Mesenchymal stem cell (in vitro differentiated cells and primary cell): ENCODE measurements around the gene RYR2.

Experiments
- DNase-seq: peaks from one replicate; pipeline ENCODE4 v3.0.0-alpha.2; 2013
- H2AFZ ChIP-seq: one replicate; pipeline ENCODE4 v1.6.1; 2013; ENCODE audit warnings: low read depth, mild to moderate bottlenecking, control low read depth, inconsistent platforms, low read length, moderate library complexity
- H2AK5ac ChIP-seq: 2 replicates; pipeline ENCODE4 v1.6.1; 2013; ENCODE audit warnings: low read length, moderate library complexity, mild to moderate bottlenecking, inconsistent platforms; ENCODE audit not compliant: severe bottlenecking
- H2BK120ac ChIP-seq: one replicate; pipeline ENCODE4 v1.6.1; 2013; ENCODE audit warnings: low read depth, mild to moderate bottlenecking, inconsistent platforms, low read length, moderate library complexity
- H2BK12ac ChIP-seq, 2 experiments: one replicate each; pipeline ENCODE4 v1.6.1; 2013; ENCODE audit warnings: inconsistent platforms in 2 of 2, low read length in 2 of 2, mild to moderate bottlenecking in 2 of 2, moderate library complexity in 2 of 2, control low read depth in 1 of 2
- H2BK15ac ChIP-seq: one replicate; pipeline ENCODE4 v1.6.1; 2013; ENCODE audit warnings: mild to moderate bottlenecking, low read depth, inconsistent platforms; ENCODE audit not compliant: poor library complexity, severe bottlenecking
- H2BK5ac ChIP-seq: 2 replicates; pipeline ENCODE4 v1.6.1; 2013; ENCODE audit warnings: low read depth, mild to moderate bottlenecking, low read length, control low read depth, inconsistent platforms; ENCODE audit not compliant: poor library complexity, severe bottlenecking
- H3K14ac ChIP-seq, 2 experiments: one replicate each; pipeline ENCODE4 v1.6.1; 2013; ENCODE audit warnings: inconsistent platforms in 2 of 2, low read length in 2 of 2, control low read depth in 1 of 2, mild to moderate bottlenecking in 1 of 2, moderate library complexity in 1 of 2
- H3K18ac ChIP-seq, 2 experiments: one replicate each; pipeline ENCODE4 v1.6.1; 2013; ENCODE audit warnings: inconsistent platforms in 2 of 2, low read length in 2 of 2, control low read depth in 1 of 2, low read depth in 1 of 2, mild to moderate bottlenecking in 1 of 2
- H3K23ac ChIP-seq, 2 experiments: one replicate each; pipeline ENCODE4 v1.6.1; 2013; ENCODE audit warnings: inconsistent platforms in 2 of 2, low read length in 2 of 2, mild to moderate bottlenecking in 2 of 2, moderate library complexity in 2 of 2, control low read depth in 1 of 2
- H3K27ac ChIP-seq: 2 replicates; pipeline ENCODE4 v1.5.1; 2013; ENCODE audit warnings: mild to moderate bottlenecking, moderate library complexity, low read length, control low read depth, inconsistent platforms; ENCODE audit not compliant: poor library complexity, severe bottlenecking
- H3K27me3 ChIP-seq, 2 experiments: 2 replicates each; pipeline versions ENCODE4 v1.6.1 to v1.7.0; 2013; ENCODE audit warnings: low read length in 2 of 2, mild to moderate bottlenecking in 2 of 2, moderate library complexity in 2 of 2, control low read depth in 1 of 2, inconsistent platforms in 1 of 2; ENCODE audit not compliant: control insufficient read depth in 1 of 2, insufficient read depth in 1 of 2
- H3K36me3 ChIP-seq, 2 experiments: 2 replicates each; pipeline versions ENCODE4 v1.6.1 to v1.7.0; 2013; ENCODE audit warnings: low read length in 2 of 2, control low read depth in 1 of 2, inconsistent platforms in 1 of 2, low read depth in 1 of 2, mild to moderate bottlenecking in 1 of 2; ENCODE audit not compliant: insufficient read depth in 2 of 2, control insufficient read depth in 1 of 2
- H3K4ac ChIP-seq, 2 experiments: one replicate each; pipeline ENCODE4 v1.6.1; 2013; ENCODE audit warnings: inconsistent platforms in 2 of 2, low read length in 2 of 2, mild to moderate bottlenecking in 2 of 2, moderate library complexity in 2 of 2, control low read depth in 1 of 2, low read depth in 1 of 2
- H3K4me1 ChIP-seq: 2 replicates; pipeline ENCODE4 v1.6.1; 2013; ENCODE audit warnings: low read depth, low read length, control low read depth; ENCODE audit not compliant: control insufficient read depth, insufficient read depth
- H3K4me2 ChIP-seq: 2 replicates; pipeline ENCODE4 v1.6.1; 2013; ENCODE audit warnings: low read length, mild to moderate bottlenecking, inconsistent platforms; ENCODE audit not compliant: poor library complexity, severe bottlenecking
- H3K4me3 ChIP-seq, 2 experiments: 2 replicates each; pipeline versions ENCODE4 v1.5.1 to v1.7.0; 2013; ENCODE audit warnings: low read length in 2 of 2, mild to moderate bottlenecking in 2 of 2, control low read depth in 1 of 2, low read depth in 1 of 2; ENCODE audit not compliant: insufficient read depth in 1 of 2
- H3K79me1 ChIP-seq: replicated peaks from 2 replicates; pipeline ENCODE4 v1.6.1; 2013; ENCODE audit warnings: mild to moderate bottlenecking, control low read depth, low read length, inconsistent platforms; ENCODE audit not compliant: poor library complexity, severe bottlenecking
- H3K9ac ChIP-seq: 2 replicates; pipeline ENCODE4 v1.7.0; 2013; ENCODE audit warnings: mild to moderate bottlenecking, low read length, moderate library complexity
- H3K9me3 ChIP-seq: 2 replicates; pipeline ENCODE4 v1.7.0; 2013; ENCODE audit warnings: mild to moderate bottlenecking, low read length; ENCODE audit not compliant: control insufficient read depth
- H4K8ac ChIP-seq: one replicate; pipeline ENCODE4 v1.6.1; 2013; ENCODE audit warnings: inconsistent platforms, mild to moderate bottlenecking, low read length, moderate library complexity
- H4K91ac ChIP-seq: one replicate; pipeline ENCODE4 v1.6.1; 2013; ENCODE audit warnings: mild to moderate bottlenecking, low read length, inconsistent platforms
- WGBS: methylation state at CpG from one replicate; pipeline ENCODE4 v1.1.7; 2013; ENCODE audit warnings: mixed read lengths; 5-methylcytosine and 5-hydroxymethylcytosine counted together

Gene RYR2

GRCh38 chr1:237171454-237172117, 129.6 kb downstream of the RYR2 start:
- no peak overlapping the region for H2AFZ ChIP-seq
- H3K4me1 ChIP-seq: no peaks in the 10 kb centered on the region
- no peaks in the 10 kb centered on the region for H3K79me1 ChIP-seq
- no peaks in the 10 kb centered on the region for H3K27me3 ChIP-seq
- H4K91ac ChIP-seq: no peak overlapping the region
- WGBS: 87% methylated on average over 6 of the region's 7 CpGs
- H2BK5ac ChIP-seq: no peak overlapping the region
- H4K8ac ChIP-seq: no peak overlapping the region
- no peak for DNase-seq
- H2BK12ac ChIP-seq: no peak overlapping the region
- no peak overlapping the region for H3K9ac ChIP-seq
- no peak overlapping the region for H3K18ac ChIP-seq
- no peak overlapping the region for H2BK15ac ChIP-seq
- no peak overlapping the region for H3K4ac ChIP-seq
- H2BK120ac ChIP-seq: no peak overlapping the region
- no peak overlapping the region for H3K4me3 ChIP-seq
- no peak overlapping the region for H2AK5ac ChIP-seq
- no peaks in the 10 kb centered on the region for H3K36me3 ChIP-seq
- no peaks in the 10 kb centered on the region for H3K9me3 ChIP-seq
- H3K23ac ChIP-seq: no peak overlapping the region
- H3K4me2 ChIP-seq: no peak overlapping the region
- no peak overlapping the region for H3K27ac ChIP-seq
- H3K14ac ChIP-seq: no peak overlapping the region

GRCh38 chr1:237172118-237172485, 130.1 kb downstream of the RYR2 start:
- no peak overlapping the region for H3K4ac ChIP-seq
- no peak overlapping the region for H2BK12ac ChIP-seq
- no peak overlapping the region for H3K27ac ChIP-seq
- no peaks in the 10 kb centered on the region for H3K9me3 ChIP-seq
- no peak overlapping the region for H2AFZ ChIP-seq
- H3K79me1 ChIP-seq: no peaks in the 10 kb centered on the region
- no peak overlapping the region for H3K4me2 ChIP-seq
- no peak overlapping the region for H3K4me3 ChIP-seq
- no peaks in the 10 kb centered on the region for H3K27me3 ChIP-seq
- no peaks in the 10 kb centered on the region for H3K36me3 ChIP-seq
- no peak overlapping the region for H4K8ac ChIP-seq
- H2BK5ac ChIP-seq: no peak overlapping the region
- H3K4me1 ChIP-seq: no peaks in the 10 kb centered on the region
- H3K23ac ChIP-seq: no peak overlapping the region
- no peak overlapping the region for H3K14ac ChIP-seq
- no peak for DNase-seq
- no peak overlapping the region for H2BK15ac ChIP-seq
- no peak overlapping the region for H2AK5ac ChIP-seq
- H3K9ac ChIP-seq: no peak overlapping the region
- no peak overlapping the region for H3K18ac ChIP-seq
- H2BK120ac ChIP-seq: no peak overlapping the region
- no peak overlapping the region for H4K91ac ChIP-seq
- WGBS: 71% methylated on average over 1 of the region's 1 CpG

- Histone ChIP-seq H3K36me3 (no peaks in the 10 kb centered on the region), H2AK5ac (no peak overlapping the region), H4K91ac (no peak overlapping the region), H3K4ac (no peak overlapping the region), H3K79me1 (no peaks in the 10 kb centered on the region), H2BK12ac (no peak overlapping the region), H3K18ac (no peak overlapping the region), H2BK15ac (no peak overlapping the region), H2BK120ac (no peak overlapping the region), H3K14ac (no peak overlapping the region), H3K27me3 (no peaks in the 10 kb centered on the region), H3K9me3 (no peaks in the 10 kb centered on the region), H2AFZ (no peak overlapping the region), H3K23ac (no peak overlapping the region), H3K27ac (no peak overlapping the region), H3K4me2 (no peak overlapping the region), H2BK5ac (no peak overlapping the region), H3K9ac (no peak overlapping the region), H3K4me3 (no peak overlapping the region), H3K4me1 (no peaks in the 10 kb centered on the region), H4K8ac (no peak overlapping the region)
- WGBS: 87% methylated on average over 4 of the region's 6 CpGs
- no peak for DNase-seq
These were observed 137.5 kb downstream of the RYR2 start for GRCh38 chr1:237179503-237179902.

GRCh38 chr1:237180256-237180655, 138.3 kb downstream of the RYR2 start:
- Histone ChIP-seq H3K23ac (no peak overlapping the region), H3K9ac (no peak overlapping the region), H2BK15ac (no peak overlapping the region), H2BK120ac (no peak overlapping the region), H3K27ac (no peak overlapping the region), H3K27me3 (no peaks in the 10 kb centered on the region), H3K14ac (no peak overlapping the region), H2BK5ac (no peak overlapping the region), H3K9me3 (no peaks in the 10 kb centered on the region), H2BK12ac (no peak overlapping the region), H3K36me3 (no peaks in the 10 kb centered on the region), H2AK5ac (no peak overlapping the region), H3K79me1 (no peaks in the 10 kb centered on the region), H3K18ac (no peak overlapping the region), H2AFZ (no peak overlapping the region), H4K91ac (no peak overlapping the region), H3K4me3 (no peak overlapping the region), H4K8ac (no peak overlapping the region), H3K4me2 (no peak overlapping the region), H3K4ac (no peak overlapping the region), H3K4me1 (no peaks in the 10 kb centered on the region)
- DNase-seq: no peak
- 66% methylated on average over 2 of the region's 2 CpGs for WGBS
